Activated T-helper 2 cell treated with anti-CD3 and anti-CD28 coated beads, Interferon-gamma antibody, Interleukin-2, Interleukin-4, amounts not matched to agents 10 μg/mL and 5 μg/mL and 100 μg/mL, durations not matched to agents 14 hours and 24 hours and 36 hours (primary cell): Measurements from ENCODE around the gene RNF144A. TPM values are rescaled to one million over a fixed set of nuclear protein-coding genes. Genes with fewer than 3 reads are reported as not detected.
"Not testable (repeated sequence)": the region's sequence is repeated elsewhere in the genome, so short reads cannot be mapped to it uniquely, and the experiment has no call there.

ENCODE experiments used
- DNase-seq: peaks from one replicate; pipeline ENCODE4 v3.0.0; 2021; ENCODE audit warnings: low spot score
- H3K27ac Mint-ChIP-seq: one replicate; pipeline ENCODE4 v1.8.0; 2021; ENCODE audit warnings: mixed read lengths
- H3K27me3 Mint-ChIP-seq: one replicate; pipeline ENCODE4 v1.8.0; 2021; ENCODE audit warnings: low read depth, mixed read lengths
- H3K36me3 Mint-ChIP-seq: one replicate; pipeline ENCODE4 v1.8.0; 2021; ENCODE audit warnings: low read depth, mixed read lengths
- H3K4me1 Mint-ChIP-seq: one replicate; pipeline ENCODE4 v1.8.0; 2021; ENCODE audit warnings: low read depth, mixed read lengths
- H3K4me3 Mint-ChIP-seq: one replicate; pipeline ENCODE4 v1.8.0; 2021; ENCODE audit warnings: low read depth, mild to moderate bottlenecking, moderate library complexity, mixed read lengths
- H3K9me3 Mint-ChIP-seq: one replicate; pipeline ENCODE4 v1.8.0; 2021; ENCODE audit warnings: mixed read lengths
- intact Hi-C: fragments of 100-400 bp; cut with micrococcal nuclease; formaldehyde crosslinking; loops from one replicate; pipeline ENCODE4 v1.15.1; 2023
- total RNA-seq: library from RNA; stranded (reverse); gene quantifications from 2 replicates; pipeline ENCODE4 v1.2.3, GENCODE V29; 2022

RNF144A gene
- total RNA-seq, 1 donor from 2014 or later, result 20.0 TPM

DNA sequence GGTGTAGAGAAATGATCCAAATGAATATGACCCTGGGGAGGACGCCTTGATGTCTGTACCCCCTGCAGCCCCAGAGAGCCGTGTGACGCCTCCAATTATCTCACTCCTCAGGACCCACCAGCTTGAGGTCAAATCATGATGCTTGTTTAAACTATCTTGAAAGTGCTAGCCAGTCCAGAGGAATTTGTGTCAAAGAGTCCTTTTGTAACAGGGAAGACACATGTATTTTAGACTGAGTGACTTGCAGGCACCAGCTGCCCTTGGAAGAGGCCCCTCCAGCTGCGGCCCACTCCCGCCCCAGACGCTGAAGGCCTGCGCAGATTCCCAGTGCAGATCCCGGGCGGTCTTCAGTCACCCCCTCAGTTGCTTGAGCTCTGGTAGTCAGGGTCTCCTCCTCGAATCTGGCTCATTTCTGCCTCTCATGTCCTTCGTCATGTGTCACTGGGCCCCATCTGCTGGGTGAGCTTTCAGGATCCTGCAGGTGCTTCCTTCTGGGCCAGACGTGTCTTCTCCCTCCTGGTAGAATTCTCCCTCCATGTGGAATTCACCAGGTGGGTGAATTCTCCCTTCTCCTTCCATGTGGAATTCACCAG is 77.4 kb downstream of the RNF144A start:
- Mint-ChIP-seq H3K36me3 (peaks cover 22% of the 10 kb centered on the region), H3K4me3 (no peak overlapping the region), H3K27ac (no peak overlapping the region), H3K9me3 (peaks cover 6% of the 10 kb centered on the region), H3K4me1 (no peaks in the 10 kb centered on the region), H3K27me3 (no peaks in the 10 kb centered on the region)
- DNase-seq, result no peak
- intact Hi-C loops, result no loop called here

DNA sequence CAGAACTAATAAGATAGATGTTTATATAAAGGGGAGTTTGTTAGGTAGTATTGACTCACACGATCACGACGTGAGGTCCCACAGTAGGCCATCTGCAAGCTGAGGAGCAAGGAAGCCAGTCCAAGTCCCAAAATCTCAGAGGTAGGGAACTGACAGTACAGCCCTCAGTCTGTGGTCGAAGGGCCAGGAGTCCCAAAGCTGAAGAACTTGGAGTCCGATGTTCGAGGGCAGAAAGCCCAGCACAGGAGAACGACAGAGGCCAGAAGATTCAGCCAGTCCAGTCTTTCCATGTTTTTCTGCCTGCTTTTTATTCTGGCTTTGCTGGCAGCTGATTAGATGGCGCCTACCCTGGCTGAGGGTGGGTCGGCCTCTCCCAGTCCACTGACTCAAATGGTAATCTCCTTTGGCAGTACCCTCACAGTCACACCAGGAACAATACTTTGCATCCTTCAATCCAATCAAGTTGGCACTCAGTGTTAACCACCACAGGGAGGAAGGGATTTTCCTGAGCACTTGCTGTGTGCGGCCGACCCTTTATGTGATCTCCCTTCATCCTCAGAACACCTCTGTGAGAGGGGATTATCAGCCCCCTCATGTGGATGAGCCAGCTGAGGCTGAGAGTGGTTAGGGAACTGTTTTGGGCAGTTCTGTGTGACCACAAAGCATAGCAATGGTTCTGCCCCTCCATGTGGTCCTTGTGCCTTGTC is 78.3 kb downstream of the RNF144A start:
- no peak overlapping the region for H3K27ac Mint-ChIP-seq
- intact Hi-C loops, result no loop called here
- H3K9me3 Mint-ChIP-seq, result peaks cover 5% of the 10 kb centered on the region
- no peak overlapping the region for H3K4me3 Mint-ChIP-seq
- no peaks in the 10 kb centered on the region for H3K4me1 Mint-ChIP-seq
- no peaks in the 10 kb centered on the region for H3K27me3 Mint-ChIP-seq
- DNase-seq, result no peak
- H3K36me3 Mint-ChIP-seq, result peaks cover 15% of the 10 kb centered on the region

- Mint-ChIP-seq H3K4me3 (no peak overlapping the region), H3K27ac (no peak overlapping the region), H3K9me3 (no peaks in the 10 kb centered on the region), H3K4me1 (peaks cover 1% of the 10 kb centered on the region), H3K36me3 (peaks cover 13% of the 10 kb centered on the region), H3K27me3 (no peaks in the 10 kb centered on the region)
- intact Hi-C loops, result no loop called here
- no peak for DNase-seq
Measured at GRCh38 chr2:6999211-6999877, 82.1 kb downstream of the RNF144A start.

- DNase-seq, H3K9me3 Mint-ChIP-seq, H3K27me3 Mint-ChIP-seq, intact Hi-C loops, H3K4me3 Mint-ChIP-seq, H3K27ac Mint-ChIP-seq, H3K4me1 Mint-ChIP-seq: not testable (repeated sequence)
- peaks cover 13% of the 10 kb centered on the region for H3K36me3 Mint-ChIP-seq
Measured at GRCh38 chr2:7001395-7001794, 84.2 kb downstream of the RNF144A start.

DNA sequence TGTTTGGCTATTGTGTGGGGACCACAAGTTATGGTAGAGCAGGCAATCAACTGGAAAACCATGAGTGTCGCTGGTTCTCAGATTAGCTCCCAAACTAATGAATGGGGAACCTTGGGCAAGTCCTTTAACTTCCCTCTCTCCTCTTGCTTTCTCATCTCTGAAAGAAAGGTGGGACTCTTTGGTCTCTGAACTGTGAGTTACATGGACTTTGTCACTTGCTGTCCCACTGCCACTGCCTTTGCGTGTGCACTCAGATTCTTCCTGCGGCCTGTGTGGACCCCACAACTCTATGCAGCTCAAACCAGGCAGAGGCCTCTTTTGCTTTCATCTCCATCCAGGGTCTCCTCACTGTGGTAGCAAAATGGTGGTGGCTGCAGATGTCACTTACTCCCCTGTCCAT is 86.7 kb downstream of the RNF144A start:
- peaks cover 1% of the 10 kb centered on the region for H3K4me1 Mint-ChIP-seq
- no peak overlapping the region for H3K27ac Mint-ChIP-seq
- no peaks in the 10 kb centered on the region for H3K9me3 Mint-ChIP-seq
- H3K27me3 Mint-ChIP-seq, result no peaks in the 10 kb centered on the region
- H3K4me3 Mint-ChIP-seq, result no peak overlapping the region
- DNase-seq, result no peak
- intact Hi-C loops, result no loop called here
- H3K36me3 Mint-ChIP-seq, result peaks cover 14% of the 10 kb centered on the region

DNA sequence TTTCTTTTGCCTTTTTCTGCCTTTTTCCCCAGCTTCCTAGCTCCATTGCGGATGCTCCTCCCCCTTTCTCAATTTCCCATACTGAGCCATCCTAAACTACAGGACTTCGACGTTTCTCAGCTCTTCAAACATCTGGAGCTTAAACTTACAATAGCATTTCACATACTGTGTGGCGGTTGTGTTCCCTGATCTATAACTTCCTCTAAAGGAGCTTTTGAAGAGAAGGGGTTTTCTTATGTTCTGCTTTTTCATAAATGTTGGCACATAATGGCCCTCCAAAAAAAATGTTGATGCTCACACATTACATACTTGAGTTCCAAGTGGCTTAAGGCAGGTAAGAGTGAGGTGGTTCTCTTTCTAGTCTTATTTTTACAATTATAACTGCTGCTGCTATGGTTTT is 87.4 kb downstream of the RNF144A start:
- H3K27ac Mint-ChIP-seq, result no peak overlapping the region
- peaks cover 1% of the 10 kb centered on the region for H3K4me1 Mint-ChIP-seq
- H3K27me3 Mint-ChIP-seq, result no peaks in the 10 kb centered on the region
- peaks cover 14% of the 10 kb centered on the region for H3K36me3 Mint-ChIP-seq
- no peak overlapping the region for H3K4me3 Mint-ChIP-seq
- no peak for DNase-seq
- H3K9me3 Mint-ChIP-seq, result no peaks in the 10 kb centered on the region
- intact Hi-C loops, result no loop called here

DNA sequence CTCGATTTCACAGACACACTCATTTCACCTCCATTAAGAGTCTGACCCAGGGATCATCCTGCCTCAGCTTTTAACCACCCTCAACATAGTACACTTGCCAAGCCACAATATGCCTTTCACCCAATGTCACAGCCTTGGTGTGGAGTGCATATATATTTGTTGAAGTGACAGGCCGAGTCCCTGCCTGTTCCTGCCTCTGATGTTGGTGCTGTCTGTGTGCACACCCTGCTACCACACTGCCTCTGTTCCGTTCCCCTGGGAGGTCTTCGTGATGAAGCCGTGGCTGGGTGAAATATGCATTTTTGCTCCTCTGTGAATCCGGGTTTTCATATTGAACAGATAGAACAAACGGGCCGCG is 90.3 kb downstream of the RNF144A start:
- Mint-ChIP-seq H3K4me1 (peaks cover 8% of the 10 kb centered on the region), H3K4me3 (no peak overlapping the region), H3K27me3 (no peaks in the 10 kb centered on the region), H3K27ac (no peak overlapping the region), H3K9me3 (no peaks in the 10 kb centered on the region), H3K36me3 (peaks cover 11% of the 10 kb centered on the region)
- DNase-seq, result no peak
- intact Hi-C loops, result no loop called here

DNA sequence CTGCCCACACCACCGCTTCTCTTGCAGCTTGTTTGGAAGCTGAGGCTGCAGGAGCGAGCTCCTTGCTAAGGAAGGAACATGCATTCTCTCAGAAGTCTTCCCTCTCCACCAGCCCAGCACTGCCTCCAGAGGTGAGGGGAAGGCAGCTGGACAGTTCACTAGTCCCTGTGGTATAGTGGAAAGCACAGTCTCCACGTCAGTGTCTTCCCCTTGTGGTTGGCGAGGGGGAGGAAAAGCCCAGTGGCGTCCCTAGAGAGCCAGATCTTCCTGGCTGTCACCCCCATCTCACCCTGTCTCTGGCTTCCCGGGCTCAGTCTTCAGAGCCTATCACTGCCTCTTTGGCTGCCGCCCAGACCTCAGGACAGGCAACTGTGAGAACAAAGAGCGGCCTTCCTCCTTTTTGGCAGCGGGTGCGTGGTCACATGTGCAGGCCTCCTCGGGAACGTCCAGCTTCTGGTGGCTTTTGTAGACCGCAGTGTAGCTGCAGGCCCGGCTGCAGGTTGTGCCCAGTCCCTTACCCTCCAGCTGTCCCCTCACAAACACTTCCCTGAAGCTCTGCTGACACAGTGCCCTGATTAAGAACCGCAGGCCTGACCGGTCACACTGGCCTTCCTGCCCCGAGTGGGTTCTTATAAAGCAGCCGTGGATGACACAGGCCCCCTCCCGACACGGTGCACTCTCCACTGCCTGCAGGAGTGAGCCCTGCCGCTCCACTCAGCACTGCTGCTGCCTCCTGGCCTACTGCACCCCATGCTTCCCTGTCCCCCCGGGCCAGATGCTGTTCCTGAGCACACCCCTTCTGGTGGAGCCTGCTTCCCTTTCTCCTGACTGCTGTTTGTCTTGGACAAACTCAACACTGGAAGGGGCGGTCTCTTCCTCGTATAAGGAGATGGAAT is 90.9 kb downstream of the RNF144A start:
- Mint-ChIP-seq H3K27ac (no peak overlapping the region), H3K4me1 (peaks cover 9% of the 10 kb centered on the region), H3K27me3 (no peaks in the 10 kb centered on the region), H3K9me3 (no peaks in the 10 kb centered on the region), H3K4me3 (no peak overlapping the region), H3K36me3 (peaks cover 11% of the 10 kb centered on the region)
- intact Hi-C loops, result no loop called here
- DNase-seq, result no peak

DNA sequence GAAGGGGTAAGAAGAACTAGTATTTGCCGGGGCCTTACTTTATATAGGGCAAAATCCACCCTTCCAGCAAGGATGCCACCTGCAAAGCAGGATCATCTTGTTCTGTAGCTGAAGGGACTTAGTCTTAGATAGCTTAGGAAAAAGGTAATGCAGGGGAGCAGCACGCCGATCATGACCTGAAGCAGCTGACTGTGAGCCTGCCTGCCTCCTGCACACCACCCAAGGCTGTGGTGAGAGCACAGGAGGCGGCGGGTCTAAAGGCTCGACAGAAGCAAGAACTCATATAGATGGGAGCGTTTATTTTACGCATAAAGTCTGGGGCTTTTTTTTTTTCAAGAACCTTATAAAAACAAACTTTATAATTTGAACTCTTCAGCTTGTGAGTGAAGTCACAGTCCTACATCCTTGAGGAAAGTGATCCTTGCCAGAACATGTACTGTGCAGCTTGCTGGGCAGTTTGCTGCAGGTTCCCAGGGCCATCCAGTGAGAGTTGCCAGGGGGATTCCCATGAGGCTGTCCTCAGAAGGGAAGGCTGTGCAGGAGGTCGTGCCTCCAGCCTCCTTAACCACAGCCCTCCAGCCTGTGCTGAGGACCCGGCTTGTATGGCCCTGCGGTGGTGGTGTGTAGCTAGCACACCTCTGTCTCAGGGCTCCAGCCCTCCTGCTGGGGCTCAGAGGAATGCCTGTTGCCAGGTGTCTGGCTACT is 92.1 kb downstream of the RNF144A start:
- no peak overlapping the region for H3K27ac Mint-ChIP-seq
- intact Hi-C loops, result no loop called here
- H3K4me3 Mint-ChIP-seq, result no peak overlapping the region

GRCh38 chr2:7010391-7011054 is 93.3 kb downstream of the RNF144A start:
- DNase-seq, result no peak
- no peak overlapping the region for H3K4me3 Mint-ChIP-seq
- intact Hi-C loops, result loop anchor here (5.0 kb wide), 2 partner anchors 93 to 113 kb away; partner anchors contain the start of gene RNF144A
- peaks cover 26% of the 10 kb centered on the region for H3K4me1 Mint-ChIP-seq
- no peaks in the 10 kb centered on the region for H3K9me3 Mint-ChIP-seq
- H3K27me3 Mint-ChIP-seq, result no peaks in the 10 kb centered on the region
- H3K36me3 Mint-ChIP-seq, result peaks cover 12% of the 10 kb centered on the region
- H3K27ac Mint-ChIP-seq, result no peak overlapping the region

More for the DNA sequence above, 92.1 kb downstream of the RNF144A start:
- H3K36me3 Mint-ChIP-seq, result peaks cover 11% of the 10 kb centered on the region
- H3K4me1 Mint-ChIP-seq, result peaks cover 21% of the 10 kb centered on the region
- DNase-seq, result no peak
- H3K9me3 Mint-ChIP-seq, result no peaks in the 10 kb centered on the region
- H3K27me3 Mint-ChIP-seq, result no peaks in the 10 kb centered on the region

DNA sequence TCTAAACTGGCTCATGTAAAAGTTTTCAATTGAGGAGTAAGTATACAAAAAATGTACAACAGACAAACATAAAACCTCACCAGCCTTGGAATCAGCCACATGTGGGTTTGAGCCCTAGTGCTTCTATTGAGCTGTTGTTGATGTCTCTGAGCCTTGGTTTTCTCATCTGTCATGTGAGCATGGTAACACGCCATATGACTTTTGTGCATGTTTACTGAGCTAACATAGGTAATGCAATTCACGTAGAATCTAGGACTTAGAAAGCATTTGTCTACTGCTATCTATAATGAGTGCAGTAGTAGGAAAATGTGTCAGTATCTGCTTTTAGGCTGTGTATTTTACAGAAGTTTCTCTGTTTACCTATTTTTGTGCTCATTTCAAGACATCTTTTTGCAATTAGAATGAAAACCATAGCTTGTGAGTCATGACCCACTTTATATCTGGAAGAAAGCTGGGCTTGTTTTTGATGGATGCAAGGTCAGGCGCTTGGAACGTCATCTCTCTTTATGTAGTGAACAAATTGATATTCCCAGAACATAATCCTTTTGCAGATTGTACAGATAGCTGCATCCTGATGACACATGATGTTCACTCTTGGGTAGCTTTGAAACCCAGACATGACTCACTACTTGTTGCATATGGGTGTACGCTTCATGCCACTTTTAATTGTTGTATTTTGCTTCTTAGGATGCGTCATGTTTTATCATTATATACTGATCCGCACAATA is 94.3 kb downstream of the RNF144A start:
- no peak overlapping the region for H3K27ac Mint-ChIP-seq
- intact Hi-C loops, result loop anchor here (5.0 kb wide), 2 partner anchors 94 to 114 kb away; partner anchors contain the start of gene RNF144A

More for the DNA sequence above, 94.3 kb downstream of the RNF144A start:
- no peak overlapping the region for H3K4me3 Mint-ChIP-seq
- no peak for DNase-seq
- no peaks in the 10 kb centered on the region for H3K27me3 Mint-ChIP-seq
- H3K36me3 Mint-ChIP-seq, result peaks cover 12% of the 10 kb centered on the region
- H3K9me3 Mint-ChIP-seq, result no peaks in the 10 kb centered on the region
- peaks cover 26% of the 10 kb centered on the region for H3K4me1 Mint-ChIP-seq
